Stimulated activated CD4-positive, alpha-beta T cell treated with anti-CD3 and anti-CD28 coated beads, Interleukin-4, amount 100 ng/mL, for 4 hours (primary cell): ENCODE results near the gene SUSD4.
A peak's percentile ranks its signal among the peaks of the same experiment; 100 is the strongest.

Source experiments
- DNase-seq, 2 experiments: peaks; one replicate each; pipeline ENCODE4 v3.0.0-alpha.2; 2020

The SUSD4 gene

GRCh38 chr1:223207293-223208066 is 156.5 kb downstream of the SUSD4 start:
- no peak for DNase-seq

- no peak for DNase-seq
Measured at GRCh38 chr1:223204424-223204823, 159.6 kb downstream of the SUSD4 start.

GRCh38 chr1:223203694-223204093 is 160.3 kb downstream of the SUSD4 start:
- no peak for DNase-seq

- DNase-seq, result no peak
Measured at GRCh38 chr1:223203034-223203408, 161.0 kb downstream of the SUSD4 start.

GRCh38 chr1:223202376-223203033 is 161.5 kb downstream of the SUSD4 start:
- DNase-seq, result no peak

- DNase-seq, result no peak
Measured at GRCh38 chr1:223201967-223202366, 162.0 kb downstream of the SUSD4 start.

- no peak for DNase-seq
Measured at GRCh38 chr1:223200903-223201302, 163.1 kb downstream of the SUSD4 start.

- DNase-seq, result no peak
Measured at GRCh38 chr1:223199094-223199647, 164.8 kb downstream of the SUSD4 start.

- no peak for DNase-seq
Measured at GRCh38 chr1:223198628-223198965, 165.4 kb downstream of the SUSD4 start.

GRCh38 chr1:223197923-223198627 is 165.9 kb downstream of the SUSD4 start:
- no peak for DNase-seq

GRCh38 chr1:223189903-223190724 is 173.9 kb downstream of the SUSD4 start:
- peak; percentile 37 to 57 for DNase-seq

- no peak for DNase-seq
Measured at GRCh38 chr1:223189525-223189902, 174.5 kb downstream of the SUSD4 start.

GRCh38 chr1:223188618-223189356 is 175.2 kb downstream of the SUSD4 start:
- no peak for DNase-seq

GRCh38 chr1:223186800-223187199 is 177.2 kb downstream of the SUSD4 start:
- no peak for DNase-seq

- no peak for DNase-seq
Measured at GRCh38 chr1:223183268-223183862, 180.6 kb downstream of the SUSD4 start.

- DNase-seq, result no peak
Measured at GRCh38 chr1:223180731-223181321, 183.2 kb downstream of the SUSD4 start.

GRCh38 chr1:223179786-223180185 is 184.2 kb downstream of the SUSD4 start:
- DNase-seq, result no peak

- DNase-seq, result no peak
Measured at GRCh38 chr1:223179280-223179679, 184.7 kb downstream of the SUSD4 start.

GRCh38 chr1:223177681-223178080 is 186.3 kb downstream of the SUSD4 start:
- no peak for DNase-seq

GRCh38 chr1:223176437-223176836 is 187.5 kb downstream of the SUSD4 start:
- DNase-seq, result no peak

GRCh38 chr1:223175633-223176032 is 188.3 kb downstream of the SUSD4 start:
- DNase-seq, result no peak
